ENCODE results near the gene MGAT5. TPM values are rescaled to one million over a fixed set of nuclear protein-coding genes. Genes with fewer than 3 reads are reported as not detected.

The MGAT5 gene
- polyA plus RNA-seq, 1 donor: 19.0 TPM

DNA sequence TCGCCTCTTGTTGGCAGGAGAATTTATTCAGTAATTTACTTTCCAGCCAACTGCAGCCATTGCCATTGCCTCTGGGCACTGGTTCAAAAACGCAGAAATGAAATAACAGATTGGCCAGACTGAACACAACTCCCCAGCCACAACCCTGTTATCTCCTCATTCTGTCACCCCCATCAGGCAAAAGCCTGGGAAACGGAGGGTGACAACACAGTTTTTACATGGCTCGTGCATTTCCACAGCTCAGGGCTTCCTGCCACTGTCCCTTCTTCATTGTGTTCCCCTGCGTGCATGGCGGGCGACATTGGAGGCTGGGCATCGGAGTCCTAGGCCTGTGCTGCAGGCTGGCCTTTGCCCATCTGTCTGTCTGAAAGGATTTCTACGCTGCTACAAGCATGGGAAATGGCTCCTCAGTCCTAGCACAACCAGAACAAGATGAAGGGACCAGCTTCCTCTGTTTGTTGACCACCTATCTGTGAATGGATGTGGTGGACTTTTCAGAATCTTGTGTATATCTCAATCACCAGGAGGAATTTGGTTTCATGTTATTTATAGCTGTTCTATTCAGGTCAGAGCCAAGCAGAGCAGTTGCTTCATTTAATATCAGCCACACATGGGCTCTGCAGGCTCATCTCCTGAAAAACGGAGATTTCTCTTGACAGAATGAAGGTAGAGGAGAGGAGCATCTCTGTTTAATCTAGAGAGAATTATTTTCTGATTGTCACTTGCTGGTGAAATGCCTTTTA lies 107.0 kb downstream of the MGAT5 start:
- no CpG with 5 or more reads among the region's 10 CpGs for WGBS (ENCODE audit: insufficient coverage, low lambda C conversion rate)
- DNase-seq: no peak
- H3K4me1 ChIP-seq (ENCODE audit: control insufficient read depth, insufficient read depth, low read length): peaks cover 9% of the 10 kb centered on the region
- H3K36me3 ChIP-seq (ENCODE audit: control insufficient read depth, insufficient read depth, low read length): peaks cover 19% of the 10 kb centered on the region
- no peak overlapping the region for H3K4me3 ChIP-seq (ENCODE audit: low read length)
- no peaks in the 10 kb centered on the region for H3K27me3 ChIP-seq (ENCODE audit: control insufficient read depth, insufficient read depth, low read length)
- no peaks in the 10 kb centered on the region for H3K9me3 ChIP-seq (ENCODE audit: control insufficient read depth, low read depth, low read length)
- no peak overlapping the region for H3K27ac ChIP-seq (ENCODE audit: low read length)

DNA sequence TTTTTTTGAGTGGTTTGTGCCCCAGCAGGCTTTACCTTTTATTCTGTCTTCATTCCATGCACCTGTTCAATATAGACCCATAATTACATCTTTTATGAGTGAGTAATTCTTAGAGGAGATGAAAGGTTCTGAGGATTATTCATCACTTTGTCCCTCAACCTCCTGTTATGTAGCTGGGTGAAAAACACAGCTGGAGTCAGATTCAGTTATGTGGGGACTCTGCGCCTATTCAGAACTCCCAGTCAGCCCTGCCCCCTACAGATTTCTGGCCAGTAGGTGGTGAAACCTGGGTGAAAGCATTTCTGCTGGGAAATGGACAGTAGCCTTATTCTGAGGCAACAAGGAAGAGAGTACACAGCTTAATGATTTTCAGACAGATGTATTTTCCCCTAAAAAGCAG lies 107.8 kb downstream of the MGAT5 start:
- no peaks in the 10 kb centered on the region for H3K9me3 ChIP-seq (ENCODE audit: control insufficient read depth, low read depth, low read length)
- H3K36me3 ChIP-seq (ENCODE audit: control insufficient read depth, insufficient read depth, low read length): peaks cover 16% of the 10 kb centered on the region
- WGBS (ENCODE audit: insufficient coverage, low lambda C conversion rate): no CpG with 5 or more reads among the region's 1 CpG
- no peaks in the 10 kb centered on the region for H3K27me3 ChIP-seq (ENCODE audit: control insufficient read depth, insufficient read depth, low read length)
- H3K4me3 ChIP-seq (ENCODE audit: low read length): no peak overlapping the region
- no peak overlapping the region for H3K27ac ChIP-seq (ENCODE audit: low read length)
- DNase-seq: no peak
- peaks cover 9% of the 10 kb centered on the region for H3K4me1 ChIP-seq (ENCODE audit: control insufficient read depth, insufficient read depth, low read length)

DNA sequence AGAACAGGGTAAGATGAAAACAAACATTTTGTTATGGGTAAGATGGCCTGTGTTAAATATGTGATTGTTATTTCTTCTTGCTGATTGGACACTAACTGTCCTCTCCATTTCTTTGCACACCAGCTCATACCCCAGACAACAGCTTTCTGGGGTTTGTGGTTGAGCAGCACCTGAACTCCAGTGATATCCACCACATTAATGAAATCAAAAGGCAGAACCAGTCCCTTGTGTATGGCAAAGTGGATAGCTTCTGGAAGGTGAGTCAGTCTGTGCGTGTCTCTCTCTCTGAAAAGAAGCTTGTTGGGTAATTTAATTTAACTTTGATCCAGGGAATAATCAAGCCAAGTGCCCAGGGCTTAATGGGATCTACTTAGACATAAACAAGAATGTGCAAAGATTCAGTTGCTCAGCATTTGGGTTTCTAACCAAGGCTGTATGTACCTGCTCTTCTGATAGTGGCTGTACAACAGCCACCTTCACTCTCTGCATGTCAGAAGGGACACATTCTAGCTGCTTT lies 108.3 kb downstream of the MGAT5 start:
- Histone ChIP-seq H3K27me3 (ENCODE audit: control insufficient read depth, insufficient read depth, low read length) (no peaks in the 10 kb centered on the region), H3K4me1 (ENCODE audit: control insufficient read depth, insufficient read depth, low read length) (peaks cover 9% of the 10 kb centered on the region), H3K9me3 (ENCODE audit: control insufficient read depth, low read depth, low read length) (no peaks in the 10 kb centered on the region), H3K36me3 (ENCODE audit: control insufficient read depth, insufficient read depth, low read length) (peaks cover 16% of the 10 kb centered on the region), H3K4me3 (ENCODE audit: low read length) (no peak overlapping the region), H3K27ac (ENCODE audit: low read length) (no peak overlapping the region)
- DNase-seq: no peak
- WGBS (ENCODE audit: insufficient coverage, low lambda C conversion rate): no CpG with 5 or more reads among the region's 1 CpG

DNA sequence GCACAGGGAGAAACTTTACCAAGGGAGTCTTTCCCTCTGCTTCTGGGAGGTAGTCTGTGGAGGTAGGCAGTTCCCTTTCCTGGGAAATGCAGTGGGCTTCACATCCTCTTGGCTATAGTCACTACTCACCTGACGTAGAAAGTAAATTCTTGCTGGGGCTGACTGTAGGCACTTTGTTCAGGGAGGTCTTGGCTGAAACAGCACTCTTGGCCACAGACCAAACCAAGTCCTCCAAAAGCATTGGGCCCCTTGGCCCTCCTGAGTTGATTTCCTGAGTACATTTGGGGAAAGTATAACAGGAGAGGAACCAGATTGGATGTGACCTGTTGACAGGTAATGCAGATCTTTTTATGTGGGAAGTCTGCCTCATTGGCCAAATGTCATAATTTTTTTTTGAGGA lies 108.9 kb downstream of the MGAT5 start:
- no peak for DNase-seq
- H3K36me3 ChIP-seq (ENCODE audit: control insufficient read depth, insufficient read depth, low read length): peaks cover 16% of the 10 kb centered on the region
- peaks cover 9% of the 10 kb centered on the region for H3K4me1 ChIP-seq (ENCODE audit: control insufficient read depth, insufficient read depth, low read length)
- H3K27ac ChIP-seq (ENCODE audit: low read length): no peak overlapping the region
- no CpG with 5 or more reads among the region's 1 CpG for WGBS (ENCODE audit: insufficient coverage, low lambda C conversion rate)
- H3K9me3 ChIP-seq (ENCODE audit: control insufficient read depth, low read depth, low read length): no peaks in the 10 kb centered on the region
- H3K27me3 ChIP-seq (ENCODE audit: control insufficient read depth, insufficient read depth, low read length): no peaks in the 10 kb centered on the region
- no peak overlapping the region for H3K4me3 ChIP-seq (ENCODE audit: low read length)

DNA sequence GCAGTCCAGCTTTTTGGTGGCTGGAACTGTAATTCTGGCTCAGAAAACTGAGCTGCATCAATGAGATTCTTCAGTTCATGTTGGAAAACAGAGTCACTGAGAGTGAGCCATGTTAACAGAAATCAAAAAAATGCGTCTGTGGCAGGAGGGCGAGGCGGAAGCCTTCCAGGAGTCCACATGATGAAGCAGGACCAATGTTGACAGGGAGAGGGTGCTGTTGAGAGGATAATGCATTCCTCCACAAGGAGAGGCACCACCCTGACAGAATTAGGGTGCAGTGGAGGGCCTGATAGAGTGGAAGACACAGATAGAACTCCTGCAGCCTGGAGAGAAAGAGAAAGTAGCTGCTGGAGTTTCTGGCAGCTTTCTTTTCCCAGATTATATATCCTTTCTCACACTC lies 111.5 kb downstream of the MGAT5 start:
- Histone ChIP-seq H3K27ac (ENCODE audit: low read length) (no peak overlapping the region), H3K36me3 (ENCODE audit: control insufficient read depth, insufficient read depth, low read length) (peaks cover 16% of the 10 kb centered on the region), H3K4me3 (ENCODE audit: low read length) (no peak overlapping the region), H3K4me1 (ENCODE audit: control insufficient read depth, insufficient read depth, low read length) (no peaks in the 10 kb centered on the region), H3K9me3 (ENCODE audit: control insufficient read depth, low read depth, low read length) (no peaks in the 10 kb centered on the region), H3K27me3 (ENCODE audit: control insufficient read depth, insufficient read depth, low read length) (no peaks in the 10 kb centered on the region)
- DNase-seq: no peak
- WGBS (ENCODE audit: insufficient coverage, low lambda C conversion rate): no CpG with 5 or more reads among the region's 3 CpGs

DNA sequence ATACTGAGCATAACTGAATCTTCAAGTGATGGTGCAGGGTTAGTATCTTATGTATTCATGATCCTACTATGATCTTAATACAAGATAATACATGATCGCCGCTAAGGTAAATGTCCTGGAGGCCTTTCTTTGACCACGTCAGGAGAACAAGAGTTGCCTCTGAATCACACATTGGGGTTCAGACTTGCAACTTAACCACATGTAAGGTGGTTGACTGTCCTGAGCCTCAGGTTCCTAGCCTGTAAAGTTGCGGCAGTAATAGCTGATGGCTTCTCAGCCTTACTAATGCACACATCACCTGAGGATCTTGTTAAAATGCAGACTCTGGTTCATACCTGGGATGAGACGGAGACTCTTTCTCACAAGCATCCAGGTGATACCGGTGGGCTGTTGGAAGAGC lies 112.5 kb downstream of the MGAT5 start:
- no peak overlapping the region for H3K27ac ChIP-seq (ENCODE audit: low read length)
- no peaks in the 10 kb centered on the region for H3K4me1 ChIP-seq (ENCODE audit: control insufficient read depth, insufficient read depth, low read length)
- no CpG with 5 or more reads among the region's 6 CpGs for WGBS (ENCODE audit: insufficient coverage, low lambda C conversion rate)
- no peak for DNase-seq
- no peak overlapping the region for H3K4me3 ChIP-seq (ENCODE audit: low read length)
- H3K36me3 ChIP-seq (ENCODE audit: control insufficient read depth, insufficient read depth, low read length): peaks cover 18% of the 10 kb centered on the region
- no peaks in the 10 kb centered on the region for H3K9me3 ChIP-seq (ENCODE audit: control insufficient read depth, low read depth, low read length)
- H3K27me3 ChIP-seq (ENCODE audit: control insufficient read depth, insufficient read depth, low read length): no peaks in the 10 kb centered on the region

DNA sequence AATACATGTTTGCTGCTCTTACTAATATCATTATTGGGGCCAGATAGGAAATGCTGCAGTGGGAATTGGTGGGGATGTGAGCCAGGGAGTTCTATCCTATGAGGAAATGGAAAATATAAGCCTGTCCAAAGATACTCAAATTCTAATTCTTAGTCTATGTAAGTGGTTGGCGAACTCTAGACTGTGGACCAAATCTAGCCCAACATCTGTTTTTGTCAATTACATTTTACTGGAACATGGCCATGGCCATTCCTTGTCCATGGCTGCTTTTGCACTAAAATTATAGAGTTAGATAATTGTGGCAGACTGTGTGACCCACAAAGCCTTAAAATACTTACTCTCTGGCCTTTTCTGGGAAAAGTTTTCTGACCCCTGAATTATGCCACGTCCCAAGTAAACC lies 113.3 kb downstream of the MGAT5 start:
- no peak overlapping the region for H3K4me3 ChIP-seq (ENCODE audit: low read length)
- DNase-seq: no peak

DNA sequence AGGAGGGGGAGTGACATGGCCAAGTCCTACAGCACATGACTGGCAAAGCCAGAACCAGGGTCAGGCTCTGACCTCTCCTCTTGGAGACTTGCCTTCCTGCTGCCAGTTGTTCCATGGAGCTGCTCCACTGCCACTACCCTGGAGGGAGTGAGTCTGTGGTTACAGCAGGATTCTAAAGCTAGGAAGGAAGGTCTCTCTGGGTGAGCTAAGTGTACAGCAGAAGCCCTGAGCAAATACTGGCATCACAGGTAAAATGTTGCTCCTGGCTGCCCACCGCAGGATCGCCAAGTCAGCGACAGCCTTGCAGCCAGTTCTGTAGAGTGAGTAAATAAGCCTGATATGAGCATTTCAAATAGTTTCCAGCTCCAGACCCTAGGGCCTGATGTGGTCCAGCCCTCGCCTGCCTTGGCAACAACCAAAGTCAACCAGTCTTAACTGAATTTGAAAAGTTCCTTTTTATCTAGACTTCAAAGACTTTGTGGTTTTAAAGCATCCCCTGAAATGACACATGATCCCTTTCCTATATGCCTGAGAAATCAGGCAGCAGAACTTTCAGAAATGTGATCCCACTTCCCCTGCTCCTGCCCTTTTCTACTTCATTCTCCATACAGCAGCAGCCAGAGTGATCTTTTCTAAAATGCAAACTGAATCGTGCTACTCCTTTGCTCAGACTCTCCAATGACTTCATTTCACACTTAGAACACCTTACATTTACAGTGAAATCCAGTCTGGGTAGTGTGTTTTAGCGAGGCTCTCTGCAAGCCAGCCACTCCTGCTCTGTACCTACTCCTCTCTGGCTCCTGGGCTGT lies 114.3 kb downstream of the MGAT5 start:
- H3K27ac ChIP-seq (ENCODE audit: low read length): no peak overlapping the region
- no peak for DNase-seq

More for the DNA sequence above, 113.3 kb downstream of the MGAT5 start:
- Histone ChIP-seq H3K36me3 (ENCODE audit: control insufficient read depth, insufficient read depth, low read length) (peaks cover 18% of the 10 kb centered on the region), H3K27me3 (ENCODE audit: control insufficient read depth, insufficient read depth, low read length) (no peaks in the 10 kb centered on the region), H3K9me3 (ENCODE audit: control insufficient read depth, low read depth, low read length) (no peaks in the 10 kb centered on the region), H3K4me1 (ENCODE audit: control insufficient read depth, insufficient read depth, low read length) (no peaks in the 10 kb centered on the region), H3K27ac (ENCODE audit: low read length) (no peak overlapping the region)
- WGBS (ENCODE audit: insufficient coverage, low lambda C conversion rate): 83% methylated on average over 1 of the region's 2 CpGs

DNA sequence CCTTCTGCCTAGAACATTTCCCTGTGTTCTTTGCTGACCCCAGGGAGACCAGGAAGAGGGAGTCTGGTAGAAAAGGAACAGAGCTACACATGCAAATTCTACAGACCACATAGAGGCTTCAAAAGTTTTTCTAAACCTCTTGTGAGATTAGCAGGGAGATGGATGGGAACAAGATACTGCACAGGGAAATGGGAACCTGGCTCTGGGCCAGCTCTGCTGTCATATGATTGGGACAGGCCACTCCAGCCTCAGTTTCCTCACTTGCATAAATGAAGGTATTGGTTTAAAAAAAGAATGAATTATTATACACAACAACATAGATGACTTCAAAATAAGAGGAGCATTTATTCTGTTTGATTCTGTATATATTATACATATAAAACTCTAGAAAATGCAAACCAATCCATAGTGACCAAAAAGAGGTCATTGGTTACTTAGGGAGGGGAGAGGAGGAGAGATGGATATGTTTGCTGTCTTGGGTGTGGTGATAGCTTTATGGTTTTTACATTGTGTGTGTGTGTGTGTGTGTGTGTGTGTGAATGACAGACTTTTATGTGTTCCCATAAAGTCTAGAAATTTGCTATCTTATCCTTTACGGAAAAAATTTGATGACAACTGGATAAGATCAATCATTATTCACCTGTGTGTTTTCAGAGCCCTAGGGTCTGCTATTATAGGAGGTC lies 115.5 kb downstream of the MGAT5 start:
- no peaks in the 10 kb centered on the region for H3K9me3 ChIP-seq (ENCODE audit: control insufficient read depth, low read depth, low read length)
- H3K4me3 ChIP-seq (ENCODE audit: low read length): no peak overlapping the region
- DNase-seq: no peak
- peaks cover 5% of the 10 kb centered on the region for H3K36me3 ChIP-seq (ENCODE audit: control insufficient read depth, insufficient read depth, low read length)
- H3K4me1 ChIP-seq (ENCODE audit: control insufficient read depth, insufficient read depth, low read length): no peaks in the 10 kb centered on the region
- no CpG with 5 or more reads among the region's 1 CpG for WGBS (ENCODE audit: insufficient coverage, low lambda C conversion rate)
- H3K27ac ChIP-seq (ENCODE audit: low read length): no peak overlapping the region
- no peaks in the 10 kb centered on the region for H3K27me3 ChIP-seq (ENCODE audit: control insufficient read depth, insufficient read depth, low read length)

More for the DNA sequence above, 114.3 kb downstream of the MGAT5 start:
- 83% methylated on average over 1 of the region's 6 CpGs for WGBS (ENCODE audit: insufficient coverage, low lambda C conversion rate)
- Histone ChIP-seq H3K36me3 (ENCODE audit: control insufficient read depth, insufficient read depth, low read length) (peaks cover 10% of the 10 kb centered on the region), H3K4me1 (ENCODE audit: control insufficient read depth, insufficient read depth, low read length) (no peaks in the 10 kb centered on the region), H3K9me3 (ENCODE audit: control insufficient read depth, low read depth, low read length) (no peaks in the 10 kb centered on the region), H3K27me3 (ENCODE audit: control insufficient read depth, insufficient read depth, low read length) (no peaks in the 10 kb centered on the region), H3K4me3 (ENCODE audit: low read length) (no peak overlapping the region)
